Measurements from ENCODE around the gene LYG2.
"Not testable (repeated sequence)": the region's sequence is repeated elsewhere in the genome, so short reads cannot be mapped to it uniquely, and the experiment has no call there.

The LYG2 gene, protein sequence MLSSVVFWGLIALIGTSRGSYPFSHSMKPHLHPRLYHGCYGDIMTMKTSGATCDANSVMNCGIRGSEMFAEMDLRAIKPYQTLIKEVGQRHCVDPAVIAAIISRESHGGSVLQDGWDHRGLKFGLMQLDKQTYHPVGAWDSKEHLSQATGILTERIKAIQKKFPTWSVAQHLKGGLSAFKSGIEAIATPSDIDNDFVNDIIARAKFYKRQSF

GRCh38 chr2:99255491-99256318 lies at the start of gene LYG2:
Gene LYG2, minus strand, starts transcription at chr2:99255666. Its CDS starts 1,406 bp downstream, at chr2:99254260.
- no peak for DNase-seq (ENCODE audit: low spot score)

DNA sequence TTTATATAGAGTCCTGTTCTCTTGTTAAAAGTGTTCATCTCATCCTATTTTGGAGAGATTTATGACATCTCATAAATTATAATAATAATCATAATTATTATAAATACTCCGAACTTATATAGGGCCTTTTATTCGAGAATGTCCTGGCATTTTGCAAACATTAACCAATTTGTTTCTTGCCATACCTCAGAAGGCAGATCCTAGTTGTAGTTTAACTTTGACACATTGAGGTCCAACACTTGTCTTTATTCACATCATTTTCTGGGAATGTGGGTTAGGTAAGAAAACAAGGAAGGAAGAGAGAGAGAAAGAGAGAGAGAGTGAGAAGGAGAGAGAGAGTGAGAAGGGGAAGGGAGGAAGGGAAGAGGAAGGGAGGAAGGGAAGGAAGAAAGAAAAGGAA lies 45.6 kb upstream of the LYG2 start, which contains the start of gene LYG1:
Gene LYG1 (minus strand): TSS at position 101 of the 400 bp plus-strand sequence. CDS start 5,527 bp downstream, outside the sequence.
- not testable (repeated sequence) for DNase-seq (ENCODE audit: low spot score)

DNA sequence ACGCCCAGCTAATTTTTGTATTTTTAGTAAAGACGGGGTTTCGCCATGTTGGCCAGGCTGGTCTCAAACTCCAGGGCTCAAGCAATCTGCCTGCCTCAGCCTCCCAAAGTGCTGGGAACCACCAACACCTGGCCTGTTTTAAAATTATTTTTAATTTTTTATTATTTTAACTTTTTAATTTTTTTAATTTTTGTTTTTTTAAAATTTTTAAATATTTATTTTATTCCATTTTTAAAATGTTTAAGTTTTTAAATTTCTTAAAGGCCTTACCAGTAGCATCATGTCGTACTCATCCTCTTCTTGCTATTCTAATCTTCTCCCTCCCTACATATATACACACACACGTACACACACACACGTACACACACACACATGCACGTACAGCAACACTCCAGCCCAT lies 44.1 kb upstream of the LYG2 start:
- no peak for DNase-seq (ENCODE audit: low spot score)

GRCh38 chr2:99297994-99298393 lies 42.5 kb upstream of the LYG2 start:
- DNase-seq (ENCODE audit: low spot score) = peak; percentile 13

DNA sequence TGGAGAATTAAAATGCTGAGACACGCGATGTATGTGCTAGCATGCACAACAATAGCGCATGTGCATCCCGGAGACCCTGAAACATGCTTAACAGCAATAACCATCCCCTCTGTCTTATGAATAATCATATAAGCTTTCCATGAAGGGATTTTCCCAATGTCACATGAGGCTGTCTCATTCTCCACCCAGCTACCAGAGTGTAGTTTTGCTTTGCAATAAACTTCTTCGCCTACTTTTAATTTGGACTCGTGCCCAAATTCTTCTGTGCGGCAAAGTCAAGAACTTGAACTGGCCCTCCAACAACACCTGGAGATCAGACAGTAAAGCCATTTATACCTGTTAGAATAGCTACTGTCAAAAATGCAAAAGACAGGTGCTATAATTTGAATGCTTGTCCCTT lies 30.1 kb upstream of the LYG2 start:
- DNase-seq (ENCODE audit: low spot score) = no peak

GRCh38 chr2:99279969-99280695 lies 24.7 kb upstream of the LYG2 start:
- DNase-seq (ENCODE audit: low spot score) = no peak

GRCh38 chr2:99278793-99279291 lies 23.4 kb upstream of the LYG2 start:
- peak; percentile 75 for DNase-seq (ENCODE audit: low spot score)

DNA sequence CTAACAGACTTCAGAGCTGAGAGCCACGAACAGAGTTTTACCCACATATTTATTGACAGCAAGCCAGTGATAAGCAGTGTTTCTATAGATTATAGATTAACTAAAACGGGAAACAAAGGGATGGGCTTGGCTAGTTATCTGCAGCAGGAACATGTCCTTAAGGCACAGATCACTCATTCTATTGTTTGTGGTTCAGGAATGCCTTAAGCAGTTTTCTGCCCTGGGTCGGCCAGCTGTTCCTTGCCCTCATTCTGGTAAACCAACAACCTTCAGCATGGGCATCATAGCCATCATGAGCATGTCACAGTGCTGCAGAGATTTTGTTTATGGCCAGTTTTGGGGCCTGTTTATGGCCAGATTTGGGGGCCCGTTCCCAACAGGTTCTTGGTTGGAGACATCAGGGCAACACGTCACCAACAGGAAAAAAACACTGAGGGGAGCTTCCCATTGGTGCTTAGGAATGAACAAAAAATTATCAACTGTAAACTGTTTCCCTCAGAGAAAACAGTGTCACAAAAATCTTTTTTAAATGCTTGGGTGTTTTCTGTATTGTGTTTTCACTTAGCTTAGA lies 22.8 kb upstream of the LYG2 start:
- DNase-seq (ENCODE audit: low spot score) = not testable (repeated sequence)

DNA sequence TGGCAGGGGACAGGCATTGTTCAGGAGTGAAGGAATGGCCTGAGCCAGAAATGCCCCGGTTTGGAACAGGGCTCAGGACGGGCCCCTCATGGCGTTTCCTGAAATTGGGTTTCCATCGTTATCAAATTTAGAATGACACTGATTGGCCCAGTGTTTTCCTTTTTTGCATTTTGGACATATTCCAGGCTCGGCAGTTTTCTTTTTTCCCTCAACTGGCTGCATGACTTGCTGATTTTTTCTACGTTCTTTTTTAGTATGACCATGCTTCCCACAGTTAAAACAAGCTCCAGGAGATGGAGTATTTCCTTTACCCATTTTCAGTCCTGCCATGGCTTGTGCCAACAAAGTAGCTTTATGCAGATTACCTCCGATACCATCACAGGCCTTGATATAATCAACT lies 20.4 kb upstream of the LYG2 start:
- DNase-seq (ENCODE audit: low spot score) = no peak

GRCh38 chr2:99261242-99261641 lies 5.8 kb upstream of the LYG2 start:
- no peak for DNase-seq (ENCODE audit: low spot score)

DNA sequence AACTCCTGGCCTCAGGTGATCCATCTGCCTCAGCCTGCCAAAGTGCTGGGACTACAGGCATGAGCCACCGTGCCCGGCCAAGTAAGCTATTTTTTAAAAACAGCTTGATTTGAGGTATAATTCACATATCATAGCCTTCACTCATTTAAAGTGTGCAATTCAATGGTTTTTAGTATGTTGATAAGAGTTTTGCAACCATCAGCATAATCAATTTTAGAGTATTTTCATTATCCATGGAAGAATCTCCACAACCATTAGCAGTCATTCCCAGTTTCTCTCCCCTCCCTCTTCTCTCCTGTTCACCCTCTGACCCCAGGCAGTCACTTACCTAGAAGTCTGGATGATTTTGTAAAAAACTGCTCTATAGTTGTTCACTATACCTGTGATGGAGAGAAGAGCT lies 4.7 kb upstream of the LYG2 start:
- no peak for DNase-seq (ENCODE audit: low spot score)

GRCh38 chr2:99259465-99259864 lies 4.0 kb upstream of the LYG2 start:
- no peak for DNase-seq (ENCODE audit: low spot score)

DNA sequence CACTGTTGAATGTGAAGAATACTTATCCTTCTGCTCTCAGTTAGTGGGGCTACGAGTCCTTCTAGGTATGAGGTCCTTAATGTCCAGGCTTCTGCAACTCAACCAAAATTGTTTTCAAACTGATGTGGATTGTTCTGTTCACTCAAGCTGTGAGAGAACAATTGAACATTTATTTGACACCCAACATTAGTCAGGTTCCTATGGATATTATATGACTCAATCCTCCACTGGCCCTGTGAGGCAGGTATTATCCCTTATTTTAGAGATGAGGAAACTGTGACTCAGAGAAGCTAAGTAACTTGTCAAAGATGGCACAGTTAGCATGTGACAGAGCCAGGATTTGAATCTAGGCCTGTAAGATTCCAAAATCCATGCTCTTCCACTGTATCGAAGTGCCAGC lies 1.2 kb upstream of the LYG2 start:
- DNase-seq (ENCODE audit: low spot score) = no peak

GRCh38 chr2:99249951-99250350 lies 5.5 kb downstream of the LYG2 start:
- no peak for DNase-seq (ENCODE audit: low spot score)

- DNase-seq (ENCODE audit: low spot score) = no peak
Measured at GRCh38 chr2:99242151-99242550, 13.3 kb downstream of the LYG2 start.

DNA sequence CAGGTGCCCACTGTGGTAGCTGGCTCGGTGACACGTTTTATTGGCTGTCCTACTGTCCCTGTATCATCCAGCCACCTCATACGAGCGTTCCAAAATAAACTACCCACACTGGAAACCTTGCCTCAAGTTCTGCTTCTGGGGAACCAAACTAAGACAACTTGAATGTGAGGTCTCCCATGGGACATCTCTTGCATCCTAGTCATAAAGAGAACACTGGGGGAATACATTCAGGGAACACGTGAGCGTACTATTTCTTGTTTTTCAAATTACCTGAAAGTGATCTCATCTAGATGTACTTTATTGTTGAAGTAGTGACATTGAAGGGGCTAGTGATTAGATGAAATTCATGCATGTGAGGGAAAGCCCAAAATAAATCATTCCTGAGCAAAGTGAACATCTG lies 15.0 kb downstream of the LYG2 start:
- no peak for DNase-seq (ENCODE audit: low spot score)

GRCh38 chr2:99238599-99238998 lies 16.9 kb downstream of the LYG2 start:
- no peak for DNase-seq (ENCODE audit: low spot score)

DNA sequence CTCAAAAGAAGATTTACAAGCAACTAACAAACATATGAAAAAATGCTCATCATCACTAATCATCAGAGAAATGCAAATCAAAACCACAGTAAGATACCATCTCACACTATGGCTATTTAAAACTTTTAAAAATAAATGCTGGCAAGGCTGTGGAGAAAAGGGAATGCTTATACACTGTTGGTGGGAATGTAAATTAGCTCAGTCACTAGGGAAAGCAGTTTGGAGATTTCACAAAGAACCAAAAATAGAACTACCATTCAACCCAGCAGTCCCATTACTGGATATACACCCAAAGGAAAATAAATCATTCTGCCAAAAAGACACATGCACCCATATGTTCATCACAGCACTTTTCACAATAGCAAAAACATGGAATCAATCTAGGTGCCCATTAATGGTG lies 22.3 kb downstream of the LYG2 start:
- not testable (repeated sequence) for DNase-seq (ENCODE audit: low spot score)

- no peak for DNase-seq (ENCODE audit: low spot score)
Measured at GRCh38 chr2:99217929-99218501, 37.5 kb downstream of the LYG2 start.

DNA sequence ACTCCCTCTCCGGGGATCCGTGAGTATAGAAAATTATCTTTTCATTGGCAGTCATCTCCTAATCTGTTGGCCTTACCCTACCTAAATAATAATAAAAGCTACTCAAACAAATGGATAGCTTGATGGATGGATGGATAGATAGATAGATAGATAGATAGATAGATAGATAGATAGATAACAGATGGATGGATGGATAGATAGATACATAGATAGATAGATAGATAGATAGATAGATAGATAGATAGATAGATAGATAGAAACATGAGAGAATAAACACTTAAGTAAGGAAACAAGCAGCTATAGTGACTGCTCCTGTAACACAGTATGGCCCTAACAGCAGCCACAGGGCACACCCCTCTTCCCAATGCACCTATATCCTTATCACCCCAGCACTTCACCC lies 39.4 kb downstream of the LYG2 start:
- DNase-seq (ENCODE audit: low spot score) = no peak

GRCh38 chr2:99205491-99205890 lies 50.0 kb downstream of the LYG2 start:
- no peak for DNase-seq (ENCODE audit: low spot score)
